ENCODE results near the gene ATOH8. TPM values are rescaled to one million over a fixed set of nuclear protein-coding genes. Genes with fewer than 3 reads are reported as not detected.

ATOH8 gene
- total RNA-seq, 2 experiments from 2014 or later = 0.44 TPM; not detected in 1

GRCh38 chr2:85813982-85814801 lies 60.4 kb downstream of the ATOH8 start:
- no TSS peak for BruUV-seq (replicated peaks)
- Histone ChIP-seq H3K4me1 (ENCODE audit: insufficient read depth, low read length, poor library complexity, severe bottlenecking) (no peaks in the 10 kb centered on the region), H3K9me3 (ENCODE audit: low read length) (no peaks in the 10 kb centered on the region), H3K9me2 (ENCODE audit: insufficient read depth, low read length) (no peaks in the 10 kb centered on the region), H3K27ac (ENCODE audit: low read depth, low read length, poor library complexity, severe bottlenecking) (no peak overlapping the region), H2AFZ (ENCODE audit: low read length) (no peak overlapping the region), H3K4me3 (ENCODE audit: low read depth, low read length, poor library complexity, severe bottlenecking) (no peak overlapping the region), H3K79me2 (ENCODE audit: insufficient read depth, low read depth, low read length) (no peaks in the 10 kb centered on the region), H3K4me2 (ENCODE audit: low read length) (no peak overlapping the region), H4K20me1 (ENCODE audit: insufficient read depth, low read length) (no peaks in the 10 kb centered on the region), H3K36me3 (ENCODE audit: insufficient read depth, low read length) (no peaks in the 10 kb centered on the region)
- TF ChIP-seq EZH2phosphoT487 (IDR thresholded peaks at IDR 0.05; ENCODE audit: borderline replicate concordance, low read depth, low read length) = no peak
- TF ChIP-seq CTCF (conservative IDR thresholded peaks at IDR 0.05; ENCODE audit: low read length) = peak; percentile 93
- CTCF ChIA-PET (ENCODE audit: unreplicated experiment) = interaction anchor here (0.6 to 1.2 kb wide), 4 partner anchors 36 to 138 kb away, joined by 3 to 4 read pairs (median 4); no protein-coding TSS in a partner anchor
- intact Hi-C loops (cut with micrococcal nuclease; ENCODE audit: unreplicated experiment) = loop anchor here (1.0 kb wide), 2 partner anchors 64 to 85 kb away; no protein-coding TSS in a partner anchor
- POLR2A ChIA-PET = interaction anchor here (0.6 kb wide), 1 partner anchor 970 kb away, joined by 3 read pairs; no protein-coding TSS in a partner anchor
- DNase-seq (ENCODE audit: low spot score) = peak; percentile 74

GRCh38 chr2:85814802-85815550 lies 61.2 kb downstream of the ATOH8 start:
- Histone ChIP-seq H3K9me3 (ENCODE audit: low read length) (no peaks in the 10 kb centered on the region), H3K4me3 (ENCODE audit: low read depth, low read length, poor library complexity, severe bottlenecking) (no peak overlapping the region), H4K20me1 (ENCODE audit: insufficient read depth, low read length) (no peaks in the 10 kb centered on the region), H3K4me1 (ENCODE audit: insufficient read depth, low read length, poor library complexity, severe bottlenecking) (no peaks in the 10 kb centered on the region), H3K27ac (ENCODE audit: low read depth, low read length, poor library complexity, severe bottlenecking) (no peak overlapping the region), H2AFZ (ENCODE audit: low read length) (no peak overlapping the region), H3K4me2 (ENCODE audit: low read length) (no peak overlapping the region), H3K79me2 (ENCODE audit: insufficient read depth, low read depth, low read length) (no peaks in the 10 kb centered on the region), H3K9me2 (ENCODE audit: insufficient read depth, low read length) (no peaks in the 10 kb centered on the region), H3K36me3 (ENCODE audit: insufficient read depth, low read length) (no peaks in the 10 kb centered on the region)
- TF ChIP-seq EZH2phosphoT487 (IDR thresholded peaks at IDR 0.05; ENCODE audit: borderline replicate concordance, low read depth, low read length) (no peak), CTCF (conservative IDR thresholded peaks at IDR 0.05; ENCODE audit: low read length) (no peak)
- DNase-seq (ENCODE audit: low spot score) = no peak
- ChIA-PET POLR2A (interaction anchor here (0.6 kb wide), 2 partner anchors 18 to 89 kb away, joined by 3 to 4 read pairs; no protein-coding TSS in a partner anchor), CTCF (ENCODE audit: unreplicated experiment) (interaction anchor here (0.6 to 1.2 kb wide), 3 partner anchors 59 to 138 kb away, joined by 3 to 4 read pairs (median 4); no protein-coding TSS in a partner anchor)
- no TSS peak for BruUV-seq (replicated peaks)
- intact Hi-C loops (cut with micrococcal nuclease; ENCODE audit: unreplicated experiment) = loop anchor here (1.0 kb wide), 2 partner anchors 65 to 86 kb away; no protein-coding TSS in a partner anchor
